ENCODE measurements around the gene RSBN1L.

The RSBN1L gene

DNA sequence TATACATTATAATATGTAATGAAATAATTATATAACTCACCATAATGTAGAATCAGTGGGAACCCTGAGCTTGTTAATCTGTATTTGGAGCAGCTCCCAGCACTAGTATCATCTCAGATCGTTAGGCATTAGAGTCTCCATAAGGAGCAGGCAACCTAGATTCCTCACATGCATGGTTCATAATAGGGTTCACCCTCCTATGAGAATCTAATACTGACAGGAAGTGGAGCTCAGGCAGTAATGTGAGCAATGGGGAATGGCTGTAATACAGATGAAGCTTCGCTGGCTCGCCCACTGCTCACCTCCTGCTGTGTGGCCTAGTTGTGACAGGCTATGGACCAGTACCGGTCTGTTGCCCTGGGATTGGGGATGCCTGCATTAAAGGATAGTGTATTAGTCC, 49.5 kb downstream of the RSBN1L start:
- H3K27ac ChIP-seq (ENCODE audit: insufficient read depth, low read depth, low read length, poor library complexity, severe bottlenecking): no peak overlapping the region
- no peak overlapping the region for H3K4me3 ChIP-seq (ENCODE audit: insufficient read depth, low read depth, low read length)
- no peaks in the 10 kb centered on the region for H3K36me3 ChIP-seq (ENCODE audit: control insufficient read depth, insufficient read depth, low read length)
- no peaks in the 10 kb centered on the region for H3K9me3 ChIP-seq (ENCODE audit: control insufficient read depth, low read length)
- no peaks in the 10 kb centered on the region for H3K27me3 ChIP-seq (ENCODE audit: control insufficient read depth, insufficient read depth, low read length, poor library complexity, severe bottlenecking)
- 94 to 96% methylated on average over 4 of the region's 4 CpGs for WGBS, 2 experiments
- no peaks in the 10 kb centered on the region for H3K4me1 ChIP-seq (ENCODE audit: control insufficient read depth, insufficient read depth, low read length)

DNA sequence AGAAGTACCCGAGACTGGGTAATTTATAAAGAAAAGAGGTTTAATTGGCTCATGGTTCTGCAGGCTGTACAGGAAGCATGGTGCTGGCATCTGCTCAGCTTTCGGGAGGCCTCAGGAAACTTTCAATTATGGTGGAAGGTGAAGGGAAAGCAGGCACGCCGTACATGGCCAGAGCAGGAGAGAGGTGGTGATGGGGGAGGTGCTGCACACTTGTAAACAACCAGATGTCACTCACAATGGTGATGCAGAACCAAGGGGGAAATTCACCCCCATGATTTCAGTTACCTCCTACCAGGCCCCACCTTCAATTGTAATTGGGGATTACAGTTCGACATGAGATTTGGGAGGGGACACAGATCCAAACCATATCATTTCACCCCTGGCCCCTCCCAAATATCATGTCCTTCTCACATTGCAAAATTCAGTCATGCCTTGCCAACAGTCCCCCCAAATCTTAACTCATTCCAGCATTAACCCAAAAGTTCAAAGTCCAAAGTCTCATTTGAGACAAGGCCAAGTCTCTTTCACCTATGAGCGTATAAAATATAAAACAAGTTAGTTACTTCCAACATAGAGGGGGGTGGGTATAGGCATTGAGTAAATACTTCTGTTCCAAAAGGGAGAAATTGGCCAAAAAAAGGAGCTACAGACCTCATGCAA, 50.0 kb downstream of the RSBN1L start:
- WGBS, 2 experiments: 85 to 89% methylated on average over 5 to 6 of the region's 6 CpGs

DNA sequence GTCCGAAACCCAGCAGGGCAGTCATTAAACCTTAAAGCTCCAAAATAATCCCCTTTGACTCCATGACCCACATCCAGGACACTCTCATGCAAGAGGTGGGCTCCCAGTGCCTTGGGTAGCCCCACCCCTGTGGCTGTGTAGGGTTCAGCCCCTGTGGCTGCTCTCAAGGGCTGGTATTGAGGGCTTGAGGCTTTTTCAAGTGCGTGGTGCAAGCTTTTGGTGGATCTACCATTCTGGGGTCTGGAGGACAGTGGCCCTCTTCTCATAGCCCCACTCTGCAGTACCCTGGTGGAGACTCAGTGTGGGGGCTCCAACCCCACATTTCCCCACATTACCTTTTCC, 50.5 kb downstream of the RSBN1L start:
- Histone ChIP-seq H3K36me3 (ENCODE audit: control insufficient read depth, insufficient read depth, low read length) (no peaks in the 10 kb centered on the region), H3K9me3 (ENCODE audit: control insufficient read depth, low read length) (no peaks in the 10 kb centered on the region), H3K27ac (ENCODE audit: insufficient read depth, low read depth, low read length, poor library complexity, severe bottlenecking) (no peak overlapping the region), H3K4me3 (ENCODE audit: insufficient read depth, low read depth, low read length) (no peak overlapping the region), H3K27me3 (ENCODE audit: control insufficient read depth, insufficient read depth, low read length, poor library complexity, severe bottlenecking) (no peaks in the 10 kb centered on the region), H3K4me1 (ENCODE audit: control insufficient read depth, insufficient read depth, low read length) (no peaks in the 10 kb centered on the region)
- WGBS, 2 experiments: 94 to 98% methylated on average over 2 of the region's 2 CpGs

More for the DNA sequence above, 50.0 kb downstream of the RSBN1L start:
- Histone ChIP-seq H3K4me3 (ENCODE audit: insufficient read depth, low read depth, low read length) (no peak overlapping the region), H3K4me1 (ENCODE audit: control insufficient read depth, insufficient read depth, low read length) (no peaks in the 10 kb centered on the region), H3K9me3 (ENCODE audit: control insufficient read depth, low read length) (no peaks in the 10 kb centered on the region), H3K27me3 (ENCODE audit: control insufficient read depth, insufficient read depth, low read length, poor library complexity, severe bottlenecking) (no peaks in the 10 kb centered on the region), H3K36me3 (ENCODE audit: control insufficient read depth, insufficient read depth, low read length) (no peaks in the 10 kb centered on the region), H3K27ac (ENCODE audit: insufficient read depth, low read depth, low read length, poor library complexity, severe bottlenecking) (no peak overlapping the region)

DNA sequence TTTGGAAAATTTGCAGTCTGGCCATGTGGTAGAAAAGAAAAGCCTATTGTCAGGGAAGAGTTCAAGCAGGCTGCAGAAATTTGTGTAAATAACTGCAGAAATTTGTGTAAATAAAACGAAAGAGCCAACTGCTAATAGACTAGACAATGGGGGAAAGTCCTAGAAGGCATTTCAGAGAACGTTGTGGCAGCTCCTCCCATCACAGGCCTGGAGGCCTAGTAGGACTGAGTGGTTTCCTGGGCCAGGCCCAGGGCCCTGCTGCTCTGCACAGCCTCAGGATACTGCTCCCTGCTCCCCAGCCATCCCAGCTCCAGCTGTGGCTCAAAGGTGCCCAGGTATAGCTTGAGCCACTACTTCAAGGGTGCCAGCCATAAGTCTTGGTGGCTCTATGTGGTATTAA, 50.9 kb downstream of the RSBN1L start:
- Histone ChIP-seq H3K36me3 (ENCODE audit: control insufficient read depth, insufficient read depth, low read length) (no peaks in the 10 kb centered on the region), H3K4me3 (ENCODE audit: insufficient read depth, low read depth, low read length) (no peak overlapping the region)
- WGBS, 2 experiments: 89 to 92% methylated on average over 2 of the region's 2 CpGs

DNA sequence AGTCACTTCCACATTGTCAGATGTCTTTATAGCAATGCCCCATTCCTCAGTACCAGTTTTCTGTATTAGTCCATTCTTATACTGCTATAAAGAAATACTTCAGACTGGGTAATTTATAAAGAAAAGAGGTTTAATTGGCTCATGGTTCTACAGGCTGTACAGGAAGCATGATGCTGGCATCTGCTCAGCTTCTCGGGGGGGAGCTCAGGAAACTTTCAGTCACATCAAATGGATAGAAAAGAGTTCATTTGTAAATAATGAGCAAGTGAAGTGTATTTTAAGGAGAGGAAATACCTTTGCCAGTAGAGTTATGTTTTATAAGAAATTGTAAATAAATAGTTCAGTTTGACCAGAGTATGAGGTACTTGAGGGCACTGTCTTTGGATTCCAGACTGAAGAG, 51.5 kb downstream of the RSBN1L start:
- Histone ChIP-seq H3K9me3 (ENCODE audit: control insufficient read depth, low read length) (no peaks in the 10 kb centered on the region), H3K27me3 (ENCODE audit: control insufficient read depth, insufficient read depth, low read length, poor library complexity, severe bottlenecking) (no peaks in the 10 kb centered on the region), H3K36me3 (ENCODE audit: control insufficient read depth, insufficient read depth, low read length) (no peaks in the 10 kb centered on the region), H3K4me1 (ENCODE audit: control insufficient read depth, insufficient read depth, low read length) (no peaks in the 10 kb centered on the region), H3K27ac (ENCODE audit: insufficient read depth, low read depth, low read length, poor library complexity, severe bottlenecking) (no peak overlapping the region), H3K4me3 (ENCODE audit: insufficient read depth, low read depth, low read length) (no peak overlapping the region)
- WGBS, 2 experiments: 94 to 100% methylated on average over 1 of the region's 1 CpG

More for the DNA sequence above, 50.9 kb downstream of the RSBN1L start:
- Histone ChIP-seq H3K27me3 (ENCODE audit: control insufficient read depth, insufficient read depth, low read length, poor library complexity, severe bottlenecking) (no peaks in the 10 kb centered on the region), H3K9me3 (ENCODE audit: control insufficient read depth, low read length) (no peaks in the 10 kb centered on the region), H3K4me1 (ENCODE audit: control insufficient read depth, insufficient read depth, low read length) (no peaks in the 10 kb centered on the region), H3K27ac (ENCODE audit: insufficient read depth, low read depth, low read length, poor library complexity, severe bottlenecking) (no peak overlapping the region)

DNA sequence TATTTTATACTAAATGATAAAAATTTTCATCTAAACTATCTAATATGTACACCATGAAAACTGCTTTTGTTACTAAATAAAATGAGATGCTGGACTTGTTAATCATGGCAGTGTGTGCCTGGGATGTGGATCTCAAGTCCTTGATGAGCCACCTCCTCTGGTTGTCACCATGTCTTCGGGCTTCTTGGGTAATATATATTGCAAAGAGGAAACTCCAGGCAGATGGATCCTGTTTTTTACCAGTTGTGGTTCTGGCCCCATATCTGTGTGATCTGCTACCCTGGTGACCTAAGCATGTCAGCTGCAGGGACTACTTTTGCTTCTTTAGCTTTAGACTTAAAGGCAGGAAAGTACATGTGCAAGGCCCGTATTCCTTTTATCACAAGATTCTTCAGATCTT, 55.8 kb downstream of the RSBN1L start:
- Histone ChIP-seq H3K4me1 (ENCODE audit: control insufficient read depth, insufficient read depth, low read length) (no peaks in the 10 kb centered on the region), H3K27ac (ENCODE audit: insufficient read depth, low read depth, low read length, poor library complexity, severe bottlenecking) (no peak overlapping the region), H3K27me3 (ENCODE audit: control insufficient read depth, insufficient read depth, low read length, poor library complexity, severe bottlenecking) (no peaks in the 10 kb centered on the region), H3K4me3 (ENCODE audit: insufficient read depth, low read depth, low read length) (no peak overlapping the region), H3K9me3 (ENCODE audit: control insufficient read depth, low read length) (no peaks in the 10 kb centered on the region), H3K36me3 (ENCODE audit: control insufficient read depth, insufficient read depth, low read length) (no peaks in the 10 kb centered on the region)
- 92 to 100% methylated on average over 2 of the region's 2 CpGs for WGBS, 2 experiments

DNA sequence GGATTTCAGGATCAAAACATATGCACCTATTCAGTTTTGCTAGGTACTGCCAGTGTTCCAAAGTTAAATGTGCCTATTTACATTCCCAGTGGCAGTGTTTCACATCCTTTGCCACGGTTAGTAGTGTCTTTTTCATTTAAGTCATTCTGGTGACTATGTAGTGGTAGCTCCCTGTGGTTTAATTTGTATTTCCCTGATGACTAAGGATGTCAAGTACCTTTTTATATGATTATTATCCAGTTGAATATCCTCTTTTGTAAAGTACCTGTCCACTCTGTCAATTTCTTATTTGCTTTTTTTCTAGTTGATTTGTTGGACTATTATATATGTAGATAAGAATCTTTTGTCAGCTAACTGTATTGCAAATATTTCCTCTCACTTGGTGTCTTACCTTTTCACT, 56.9 kb downstream of the RSBN1L start:
- no peak overlapping the region for H3K4me3 ChIP-seq (ENCODE audit: insufficient read depth, low read depth, low read length)
- no peaks in the 10 kb centered on the region for H3K9me3 ChIP-seq (ENCODE audit: control insufficient read depth, low read length)
- H3K4me1 ChIP-seq (ENCODE audit: control insufficient read depth, insufficient read depth, low read length): no peaks in the 10 kb centered on the region
- H3K36me3 ChIP-seq (ENCODE audit: control insufficient read depth, insufficient read depth, low read length): no peaks in the 10 kb centered on the region
- 88 to 94% methylated on average over 1 of the region's 1 CpG for WGBS, 2 experiments
- H3K27me3 ChIP-seq (ENCODE audit: control insufficient read depth, insufficient read depth, low read length, poor library complexity, severe bottlenecking): no peaks in the 10 kb centered on the region
- no peak overlapping the region for H3K27ac ChIP-seq (ENCODE audit: insufficient read depth, low read depth, low read length, poor library complexity, severe bottlenecking)

DNA sequence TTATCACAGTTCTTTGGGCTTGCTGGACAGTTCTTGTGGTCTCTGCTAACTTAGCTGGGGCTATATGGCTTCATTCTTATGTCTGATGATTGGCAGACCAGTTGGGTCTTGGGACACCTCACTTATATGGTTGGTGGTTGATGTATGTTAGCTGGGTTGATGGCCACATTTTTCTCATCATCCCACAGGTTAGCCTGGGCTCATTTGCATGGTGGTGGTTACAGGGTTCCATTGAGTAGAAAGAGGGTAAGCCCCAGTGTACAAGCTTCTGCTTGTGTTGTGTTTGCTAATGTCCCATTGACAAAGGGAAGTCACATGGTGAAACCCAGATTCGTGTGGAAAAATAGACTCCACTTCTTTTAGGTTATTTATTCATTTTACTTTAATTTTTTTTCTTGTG, 61.3 kb downstream of the RSBN1L start:
- no peaks in the 10 kb centered on the region for H3K4me1 ChIP-seq (ENCODE audit: control insufficient read depth, insufficient read depth, low read length)
- no peaks in the 10 kb centered on the region for H3K36me3 ChIP-seq (ENCODE audit: control insufficient read depth, insufficient read depth, low read length)
- 92 to 100% methylated on average over 1 of the region's 1 CpG for WGBS, 2 experiments
- no peaks in the 10 kb centered on the region for H3K9me3 ChIP-seq (ENCODE audit: control insufficient read depth, low read length)
- H3K27me3 ChIP-seq (ENCODE audit: control insufficient read depth, insufficient read depth, low read length, poor library complexity, severe bottlenecking): no peaks in the 10 kb centered on the region
- no peak overlapping the region for H3K4me3 ChIP-seq (ENCODE audit: insufficient read depth, low read depth, low read length)
- no peak overlapping the region for H3K27ac ChIP-seq (ENCODE audit: insufficient read depth, low read depth, low read length, poor library complexity, severe bottlenecking)

DNA sequence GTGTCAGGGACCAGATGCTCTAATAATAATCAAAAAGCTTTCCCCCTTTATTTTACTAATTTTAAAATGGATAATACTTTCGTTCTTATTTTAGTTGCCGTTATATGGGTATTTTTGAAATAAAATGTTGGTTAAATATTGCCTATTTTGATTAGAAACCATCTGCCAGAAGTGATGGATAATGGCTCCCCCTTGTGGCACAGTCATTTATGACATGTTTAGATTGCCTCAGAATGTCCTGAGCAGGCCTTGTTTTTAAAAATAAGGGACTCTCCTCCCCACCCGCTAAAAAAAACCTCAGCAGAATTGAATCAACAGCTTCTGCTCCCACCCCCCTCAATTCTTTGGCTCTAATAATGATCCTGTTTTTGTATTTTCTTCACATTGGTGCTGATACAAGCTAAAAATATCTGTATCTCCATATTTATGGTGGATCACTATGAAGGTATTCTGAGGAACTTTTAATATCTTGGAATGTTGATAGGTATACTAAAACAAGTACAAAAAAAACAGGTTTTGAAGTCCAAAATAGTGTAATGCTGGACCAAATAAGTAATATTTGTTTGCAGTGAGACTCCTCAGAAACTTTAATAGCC, 63.1 kb downstream of the RSBN1L start:
- Histone ChIP-seq H3K36me3 (ENCODE audit: control insufficient read depth, insufficient read depth, low read length) (no peaks in the 10 kb centered on the region), H3K27me3 (ENCODE audit: control insufficient read depth, insufficient read depth, low read length, poor library complexity, severe bottlenecking) (no peaks in the 10 kb centered on the region), H3K9me3 (ENCODE audit: control insufficient read depth, low read length) (no peaks in the 10 kb centered on the region), H3K4me3 (ENCODE audit: insufficient read depth, low read depth, low read length) (no peak overlapping the region), H3K27ac (ENCODE audit: insufficient read depth, low read depth, low read length, poor library complexity, severe bottlenecking) (no peak overlapping the region), H3K4me1 (ENCODE audit: control insufficient read depth, insufficient read depth, low read length) (no peaks in the 10 kb centered on the region)
- 14 to 34% methylated on average over 3 of the region's 3 CpGs for WGBS, 2 experiments

DNA sequence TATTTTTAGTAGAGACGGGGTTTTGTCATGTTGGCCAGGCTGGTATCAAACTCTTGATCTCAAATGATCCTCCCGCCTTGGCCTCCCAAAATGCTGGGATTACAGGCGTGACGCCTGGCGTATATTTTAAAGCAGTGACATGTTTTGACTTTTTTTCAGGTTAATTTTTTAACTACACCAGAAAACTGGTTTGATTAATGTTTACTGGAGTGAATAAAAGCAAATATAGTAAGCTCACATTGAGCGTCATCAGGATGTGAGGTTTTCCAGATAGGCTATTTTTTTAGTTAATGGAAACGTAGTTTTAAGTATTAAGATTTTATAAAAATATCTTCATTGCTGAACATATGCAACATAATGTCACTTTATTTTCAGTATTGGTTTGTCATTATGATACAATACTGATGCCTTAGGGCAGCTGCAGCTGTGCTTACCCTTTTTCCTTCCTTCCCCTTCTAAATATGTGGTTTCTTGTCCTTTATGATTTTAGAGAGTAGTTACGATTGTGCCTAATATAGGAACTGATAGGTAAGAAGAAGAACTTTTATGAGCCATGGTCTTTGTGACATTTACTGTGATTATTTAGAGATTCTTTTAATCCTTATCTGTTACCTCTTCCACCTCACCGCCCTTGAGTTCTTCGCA, 64.7 kb downstream of the RSBN1L start:
- no peaks in the 10 kb centered on the region for H3K4me1 ChIP-seq (ENCODE audit: control insufficient read depth, insufficient read depth, low read length)
- no peak overlapping the region for H3K27ac ChIP-seq (ENCODE audit: insufficient read depth, low read depth, low read length, poor library complexity, severe bottlenecking)
- no peaks in the 10 kb centered on the region for H3K27me3 ChIP-seq (ENCODE audit: control insufficient read depth, insufficient read depth, low read length, poor library complexity, severe bottlenecking)
- no peaks in the 10 kb centered on the region for H3K36me3 ChIP-seq (ENCODE audit: control insufficient read depth, insufficient read depth, low read length)
- no peaks in the 10 kb centered on the region for H3K9me3 ChIP-seq (ENCODE audit: control insufficient read depth, low read length)
- 91 to 98% methylated on average over 7 to 8 of the region's 10 CpGs for WGBS, 2 experiments
- no peak overlapping the region for H3K4me3 ChIP-seq (ENCODE audit: insufficient read depth, low read depth, low read length)

All from ectodermal cell (in vitro differentiated cells).